GM12878 (cell line): ENCODE results near the gene IL1B.

Source experiments
- JUND ChIP-seq: IDR thresholded peaks from 2 replicates; pipeline ENCODE4 v1.6.1; 2012; ENCODE audit warnings: low read depth, mild to moderate bottlenecking, low read length, improper control_type of control experiment, moderate library complexity
- NRF1 ChIP-seq: conservative IDR thresholded peaks from 2 replicates; pipeline ENCODE4 v1.6.1; 2011; ENCODE audit warnings: mild to moderate bottlenecking, low read depth, low read length, improper control_type of control experiment
- RAD21 ChIP-seq: IDR thresholded peaks from 2 replicates; pipeline ENCODE4 v1.6.1; 2011; ENCODE audit warnings: mild to moderate bottlenecking, low read depth, low read length, moderate library complexity; ENCODE audit not compliant: insufficient read depth

GRCh38 chr2:112835536-112836162, 930 bp downstream of the IL1B start:
- no peak for TF ChIP-seq RAD21
- TF ChIP-seq NRF1, result no peak
- no peak for TF ChIP-seq JUND
